ENCODE measurements around the gene S100A9. TPM values are rescaled to one million over a fixed set of nuclear protein-coding genes. Genes with fewer than 3 reads are reported as not detected.

Gene S100A9
- total RNA-seq (2021; ENCODE audit: unreplicated experiment) (0.59 TPM), Bru-seq, nascent RNA (not detected), BruChase-seq, experiment 1, labeled RNA remaining after a 6-hour chase (not detected), BruChase-seq, experiment 2, labeled RNA remaining after a 2-hour chase (not detected)
- not detected in 2 replicates for polyA plus RNA-seq (2012)
- long read RNA-seq, result 0 reads

- no peaks in the 10 kb centered on the region for H3K9me3 ChIP-seq (ENCODE audit: control insufficient read depth in 1 of 2, insufficient read depth in 1 of 2, low read depth in 1 of 2, low read length in 2 of 2)
- no peak within 1 kb of the TSS for H3K4me2 ChIP-seq (ENCODE audit: low read length)
- TF ChIP-seq POLR2AphosphoS5 (IDR thresholded peaks at IDR 0.05; ENCODE audit: low read depth, low read length) (no peak), POLR2A (IDR thresholded peaks at IDR 0.05; ENCODE audit: borderline replicate concordance, extremely low read depth, insufficient read depth, insufficient read length) (no peak), SIN3A (IDR thresholded peaks at IDR 0.05; ENCODE audit: low read depth) (no peak), SRF (IDR thresholded peaks at IDR 0.05; ENCODE audit: low read depth) (no peak), JUND (IDR thresholded peaks at IDR 0.05) (no peak), EZH2phosphoT487 (IDR thresholded peaks at IDR 0.05; ENCODE audit: borderline replicate concordance) (no peak), TCF7L2 (IDR thresholded peaks at IDR 0.05; ENCODE audit: borderline replicate concordance, extremely low read depth, insufficient read depth, insufficient read length) (no peak), CTCF (IDR thresholded peaks at IDR 0.05 in 2 of 3, conservative IDR thresholded peaks at IDR 0.05 in 1 of 3; ENCODE audit: borderline replicate concordance in 1 of 3, insufficient read depth in 1 of 3, low read depth in 2 of 3, low read length in 2 of 3) (no peak), ELF1 (IDR thresholded peaks at IDR 0.05; ENCODE audit: borderline replicate concordance, low read depth) (no peak), CBX3 (IDR thresholded peaks at IDR 0.05; ENCODE audit: low read depth) (no peak), CEBPB (IDR thresholded peaks at IDR 0.05; ENCODE audit: low read depth) (no peak)
- CTCF ChIA-PET, result interaction anchor here (0.9 kb wide), 2 partner anchors 108 to 137 kb away, joined by 3 read pairs; no protein-coding TSS in a partner anchor
- no peak for ATAC-seq
- BruUV-seq (replicated peaks), result no TSS peak
- H3K36me3 ChIP-seq (ENCODE audit: control insufficient read depth in 1 of 2, insufficient read depth in 2 of 2, low read length in 2 of 2), result no peaks in the 10 kb centered on the region
- RAD21 ChIA-PET (ENCODE audit: low non-redundant PET in 1 of 2, low total read pairs in 2 of 2, uncharacterized antibody in 2 of 2, unreplicated experiment in 2 of 2), result no interaction called here
- no peaks in the 10 kb centered on the region for H3K9me2 ChIP-seq (ENCODE audit: insufficient read depth)
- intact Hi-C loops (cut with micrococcal nuclease), result no loop called here
- no peak within 1 kb of the TSS for H3K27ac ChIP-seq (ENCODE audit: low read depth, low read length)
- no peak within 1 kb of the TSS for H2AFZ ChIP-seq (ENCODE audit: low read depth, low read length, poor library complexity, severe bottlenecking)
- H3K79me2 ChIP-seq (ENCODE audit: insufficient read depth, low read length), result no peaks in the 10 kb centered on the region
- H3K9ac ChIP-seq (ENCODE audit: low read length), result no peak within 1 kb of the TSS
- no peak within 1 kb of the TSS for H3K4me3 ChIP-seq (replicated peaks in 1 of 2; ENCODE audit: low read depth in 1 of 2, low read length in 2 of 2)
- POLR2A ChIA-PET, result no interaction called here
- no peaks in the 10 kb centered on the region; a peak in 1 of 4 replicates for H3K4me1 ChIP-seq (ENCODE audit: control insufficient read depth in 1 of 2, insufficient read depth in 2 of 2, low read length in 2 of 2)
- H4K20me1 ChIP-seq (ENCODE audit: insufficient read depth), result no peaks in the 10 kb centered on the region
- DNase-seq (ENCODE audit: low read depth, low spot score), result no peak
- peaks cover 2% of the 10 kb centered on the region; the same call in 1 of the 2 replicates for H3K27me3 ChIP-seq (ENCODE audit: insufficient read depth, low read length)
These were observed at the start of gene S100A9 for GRCh38 chr1:153357853-153358690. S100A9 (plus strand) TSS chr1:153357854; CDS start chr1:153358284, 430 bp downstream.
